Measurements from ENCODE around the gene CEL. TPM values are rescaled to one million over a fixed set of nuclear protein-coding genes. Genes with fewer than 3 reads are reported as not detected.

CEL gene
- total and polyA plus RNA-seq, 10 of the 15 experiments (the other 5 are each of a cell fraction or from before 2014, with no cell fraction given): 0.05 to 4.1 (median 0.29) TPM; not detected in 2

DNA sequence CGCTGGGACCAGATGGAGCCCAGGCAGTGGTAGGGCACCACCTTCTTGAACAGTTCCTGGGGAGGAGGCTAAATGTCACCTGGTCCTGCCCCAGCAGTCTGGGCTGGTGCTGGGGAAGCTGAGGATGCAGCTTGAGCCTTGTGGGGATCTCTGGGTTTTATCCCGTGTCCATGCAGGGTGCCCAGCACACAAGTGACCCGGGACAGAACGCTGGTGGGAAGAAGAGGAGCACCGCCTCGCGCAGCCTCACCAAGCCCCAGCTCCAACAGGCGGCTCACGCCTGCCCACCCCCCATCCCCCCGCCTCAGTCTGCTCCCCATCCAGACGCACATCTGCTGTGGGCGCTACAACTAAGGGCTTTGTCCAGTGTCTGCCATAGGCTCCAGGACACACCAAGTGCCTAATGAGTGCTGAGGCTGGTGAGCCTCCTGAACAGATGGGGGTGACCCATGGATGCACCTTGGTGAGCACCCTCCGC lies 45.5 kb downstream of the CEL start (continued):
- TF ChIP-seq, protein P1, sequence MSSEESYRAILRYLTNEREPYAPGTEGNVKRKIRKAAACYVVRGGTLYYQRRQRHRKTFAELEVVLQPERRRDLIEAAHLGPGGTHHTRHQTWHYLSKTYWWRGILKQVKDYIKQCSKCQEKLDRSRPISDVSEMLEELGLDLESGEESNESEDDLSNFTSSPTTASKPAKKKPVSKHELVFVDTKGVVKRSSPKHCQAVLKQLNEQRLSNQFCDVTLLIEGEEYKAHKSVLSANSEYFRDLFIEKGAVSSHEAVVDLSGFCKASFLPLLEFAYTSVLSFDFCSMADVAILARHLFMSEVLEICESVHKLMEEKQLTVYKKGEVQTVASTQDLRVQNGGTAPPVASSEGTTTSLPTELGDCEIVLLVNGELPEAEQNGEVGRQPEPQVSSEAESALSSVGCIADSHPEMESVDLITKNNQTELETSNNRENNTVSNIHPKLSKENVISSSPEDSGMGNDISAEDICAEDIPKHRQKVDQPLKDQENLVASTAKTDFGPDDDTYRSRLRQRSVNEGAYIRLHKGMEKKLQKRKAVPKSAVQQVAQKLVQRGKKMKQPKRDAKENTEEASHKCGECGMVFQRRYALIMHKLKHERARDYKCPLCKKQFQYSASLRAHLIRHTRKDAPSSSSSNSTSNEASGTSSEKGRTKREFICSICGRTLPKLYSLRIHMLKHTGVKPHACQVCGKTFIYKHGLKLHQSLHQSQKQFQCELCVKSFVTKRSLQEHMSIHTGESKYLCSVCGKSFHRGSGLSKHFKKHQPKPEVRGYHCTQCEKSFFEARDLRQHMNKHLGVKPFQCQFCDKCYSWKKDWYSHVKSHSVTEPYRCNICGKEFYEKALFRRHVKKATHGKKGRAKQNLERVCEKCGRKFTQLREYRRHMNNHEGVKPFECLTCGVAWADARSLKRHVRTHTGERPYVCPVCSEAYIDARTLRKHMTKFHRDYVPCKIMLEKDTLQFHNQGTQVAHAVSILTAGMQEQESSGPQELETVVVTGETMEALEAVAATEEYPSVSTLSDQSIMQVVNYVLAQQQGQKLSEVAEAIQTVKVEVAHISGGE (CRISPR knock-in tag; IDR thresholded peaks at IDR 0.05): no peak
- TF ChIP-seq, protein P2, sequence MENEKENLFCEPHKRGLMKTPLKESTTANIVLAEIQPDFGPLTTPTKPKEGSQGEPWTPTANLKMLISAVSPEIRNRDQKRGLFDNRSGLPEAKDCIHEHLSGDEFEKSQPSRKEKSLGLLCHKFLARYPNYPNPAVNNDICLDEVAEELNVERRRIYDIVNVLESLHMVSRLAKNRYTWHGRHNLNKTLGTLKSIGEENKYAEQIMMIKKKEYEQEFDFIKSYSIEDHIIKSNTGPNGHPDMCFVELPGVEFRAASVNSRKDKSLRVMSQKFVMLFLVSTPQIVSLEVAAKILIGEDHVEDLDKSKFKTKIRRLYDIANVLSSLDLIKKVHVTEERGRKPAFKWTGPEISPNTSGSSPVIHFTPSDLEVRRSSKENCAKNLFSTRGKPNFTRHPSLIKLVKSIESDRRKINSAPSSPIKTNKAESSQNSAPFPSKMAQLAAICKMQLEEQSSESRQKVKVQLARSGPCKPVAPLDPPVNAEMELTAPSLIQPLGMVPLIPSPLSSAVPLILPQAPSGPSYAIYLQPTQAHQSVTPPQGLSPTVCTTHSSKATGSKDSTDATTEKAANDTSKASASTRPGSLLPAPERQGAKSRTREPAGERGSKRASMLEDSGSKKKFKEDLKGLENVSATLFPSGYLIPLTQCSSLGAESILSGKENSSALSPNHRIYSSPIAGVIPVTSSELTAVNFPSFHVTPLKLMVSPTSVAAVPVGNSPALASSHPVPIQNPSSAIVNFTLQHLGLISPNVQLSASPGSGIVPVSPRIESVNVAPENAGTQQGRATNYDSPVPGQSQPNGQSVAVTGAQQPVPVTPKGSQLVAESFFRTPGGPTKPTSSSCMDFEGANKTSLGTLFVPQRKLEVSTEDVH (IDR thresholded peaks at IDR 0.05; ENCODE audit: low read depth, partially characterized antibody): no peak
- TF ChIP-seq, protein P3, sequence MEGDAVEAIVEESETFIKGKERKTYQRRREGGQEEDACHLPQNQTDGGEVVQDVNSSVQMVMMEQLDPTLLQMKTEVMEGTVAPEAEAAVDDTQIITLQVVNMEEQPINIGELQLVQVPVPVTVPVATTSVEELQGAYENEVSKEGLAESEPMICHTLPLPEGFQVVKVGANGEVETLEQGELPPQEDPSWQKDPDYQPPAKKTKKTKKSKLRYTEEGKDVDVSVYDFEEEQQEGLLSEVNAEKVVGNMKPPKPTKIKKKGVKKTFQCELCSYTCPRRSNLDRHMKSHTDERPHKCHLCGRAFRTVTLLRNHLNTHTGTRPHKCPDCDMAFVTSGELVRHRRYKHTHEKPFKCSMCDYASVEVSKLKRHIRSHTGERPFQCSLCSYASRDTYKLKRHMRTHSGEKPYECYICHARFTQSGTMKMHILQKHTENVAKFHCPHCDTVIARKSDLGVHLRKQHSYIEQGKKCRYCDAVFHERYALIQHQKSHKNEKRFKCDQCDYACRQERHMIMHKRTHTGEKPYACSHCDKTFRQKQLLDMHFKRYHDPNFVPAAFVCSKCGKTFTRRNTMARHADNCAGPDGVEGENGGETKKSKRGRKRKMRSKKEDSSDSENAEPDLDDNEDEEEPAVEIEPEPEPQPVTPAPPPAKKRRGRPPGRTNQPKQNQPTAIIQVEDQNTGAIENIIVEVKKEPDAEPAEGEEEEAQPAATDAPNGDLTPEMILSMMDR (IDR thresholded peaks at IDR 0.05 in 2 of 3, conservative IDR thresholded peaks at IDR 0.05 in 1 of 3; ENCODE audit: control insufficient read depth in 2 of 3, extremely low read depth in 1 of 3, insufficient read depth in 1 of 3, low read depth in 3 of 3, low read length in 3 of 3): no peak
